NCI-H146 treated with DMSO at 0.1 percent for 48 hours (cell line): Measurements from ENCODE around the gene PLPPR3.

Source experiments
- DNase-seq: peaks from one replicate; lab custom pipeline; 2025; ENCODE audit not compliant: unreplicated experiment; lab: John Stamatoyannopoulos, UW

The PLPPR3 gene

GRCh38 chr19:821825-822503 lies at the start of gene PLPPR3:
TSS of gene PLPPR3 (minus strand) at chr19:821955. CDS start at chr19:821559, 396 bp downstream.
- no peak for DNase-seq

GRCh38 chr19:870963-871401 lies 49.2 kb upstream of the PLPPR3 start:
- no peak for DNase-seq

DNA sequence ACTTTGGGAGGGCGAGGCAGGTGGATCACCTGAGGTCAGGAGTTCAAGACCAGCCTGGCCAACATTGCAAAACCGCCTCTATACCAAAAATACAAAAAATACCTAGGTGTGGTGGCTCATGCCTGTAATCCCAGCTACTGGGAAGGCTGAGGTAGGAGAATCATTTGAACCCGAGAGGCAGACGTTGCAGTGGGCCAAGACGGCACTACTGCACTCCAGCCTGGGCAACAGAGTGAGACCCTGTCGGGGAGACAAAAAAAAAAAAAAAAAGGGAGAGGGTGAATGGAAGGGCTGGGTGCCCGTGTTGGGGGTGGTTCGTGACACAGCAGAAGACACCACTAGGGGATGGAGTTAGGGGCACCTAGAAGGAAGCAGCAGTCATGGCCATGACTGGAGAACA lies 48.6 kb upstream of the PLPPR3 start:
- no peak for DNase-seq

DNA sequence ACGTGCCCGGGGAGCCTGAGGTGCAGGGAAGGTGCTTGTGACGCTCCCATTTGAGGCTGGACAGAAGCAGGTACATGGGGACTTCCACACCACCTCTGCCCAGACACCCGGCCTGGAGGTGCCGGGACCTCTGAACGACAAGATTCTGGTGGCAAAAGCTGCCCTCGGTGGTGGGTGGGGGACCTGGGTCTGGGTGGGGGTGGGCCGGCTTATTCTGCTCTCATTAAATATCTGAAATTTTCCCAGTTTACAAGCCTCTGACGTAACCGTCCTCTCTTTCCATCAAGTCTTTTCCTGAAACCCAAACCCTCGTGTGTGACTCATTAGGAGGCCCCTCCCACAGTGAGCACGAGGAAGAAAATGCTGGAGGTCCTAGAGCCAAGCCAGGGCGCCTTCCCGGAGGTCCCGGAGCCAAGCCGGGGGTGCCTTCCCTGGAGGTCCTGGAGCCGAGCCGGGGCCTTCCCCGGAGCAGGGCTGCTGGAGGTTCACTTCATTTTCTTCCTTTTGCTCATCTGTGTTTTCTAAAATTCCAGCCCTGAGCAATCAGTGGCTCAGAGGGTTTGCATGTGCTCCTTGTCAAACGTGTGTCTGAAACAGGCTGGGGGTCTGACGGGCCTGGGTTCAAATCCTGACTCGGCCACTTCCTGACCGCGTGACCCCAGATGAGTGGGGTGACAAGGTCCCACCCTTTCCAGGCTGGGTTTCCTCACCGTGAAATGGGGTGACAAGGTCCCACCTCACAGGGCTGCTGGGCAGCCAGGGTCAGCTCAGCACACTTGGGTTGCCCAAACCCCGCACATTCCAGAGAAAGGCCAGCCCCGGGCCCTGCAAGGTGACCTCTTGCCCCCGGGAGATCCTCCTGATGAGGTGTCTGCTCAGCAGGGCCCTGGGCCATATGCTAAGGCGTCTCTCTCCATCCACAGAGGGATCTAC lies 47.8 kb upstream of the PLPPR3 start:
- DNase-seq, result no peak

GRCh38 chr19:868458-869244 lies 46.9 kb upstream of the PLPPR3 start:
- no peak for DNase-seq

GRCh38 chr19:867855-868457 lies 46.2 kb upstream of the PLPPR3 start:
- no peak for DNase-seq

DNA sequence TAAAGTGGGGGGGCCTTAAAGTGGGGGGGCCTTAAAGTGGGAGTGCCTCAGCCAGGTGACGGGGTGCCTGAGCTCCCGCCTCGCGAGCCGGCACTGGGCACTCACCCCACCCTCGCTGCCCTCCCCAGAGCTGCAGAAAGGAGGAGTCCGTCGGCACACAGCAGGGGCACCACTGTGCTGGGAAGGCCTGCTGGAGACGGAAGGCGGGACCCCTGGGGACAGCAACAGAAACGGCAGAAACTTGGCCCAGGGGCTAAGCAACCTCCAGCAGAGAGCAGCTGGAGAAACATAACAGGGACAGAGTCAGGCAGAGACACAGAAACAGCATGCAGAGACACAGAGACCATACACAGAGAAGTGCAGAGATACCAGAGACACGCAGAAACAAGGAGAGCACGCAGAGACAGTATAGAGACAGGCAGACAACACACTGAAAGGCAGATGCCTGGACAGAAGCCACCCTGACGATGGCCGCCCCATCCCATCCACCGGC lies 45.6 kb upstream of the PLPPR3 start:
- no peak for DNase-seq

- DNase-seq, result no peak
These were observed 45.1 kb upstream of the PLPPR3 start for GRCh38 chr19:866769-867300.

GRCh38 chr19:863315-863620 lies 41.5 kb upstream of the PLPPR3 start:
- no peak for DNase-seq

DNA sequence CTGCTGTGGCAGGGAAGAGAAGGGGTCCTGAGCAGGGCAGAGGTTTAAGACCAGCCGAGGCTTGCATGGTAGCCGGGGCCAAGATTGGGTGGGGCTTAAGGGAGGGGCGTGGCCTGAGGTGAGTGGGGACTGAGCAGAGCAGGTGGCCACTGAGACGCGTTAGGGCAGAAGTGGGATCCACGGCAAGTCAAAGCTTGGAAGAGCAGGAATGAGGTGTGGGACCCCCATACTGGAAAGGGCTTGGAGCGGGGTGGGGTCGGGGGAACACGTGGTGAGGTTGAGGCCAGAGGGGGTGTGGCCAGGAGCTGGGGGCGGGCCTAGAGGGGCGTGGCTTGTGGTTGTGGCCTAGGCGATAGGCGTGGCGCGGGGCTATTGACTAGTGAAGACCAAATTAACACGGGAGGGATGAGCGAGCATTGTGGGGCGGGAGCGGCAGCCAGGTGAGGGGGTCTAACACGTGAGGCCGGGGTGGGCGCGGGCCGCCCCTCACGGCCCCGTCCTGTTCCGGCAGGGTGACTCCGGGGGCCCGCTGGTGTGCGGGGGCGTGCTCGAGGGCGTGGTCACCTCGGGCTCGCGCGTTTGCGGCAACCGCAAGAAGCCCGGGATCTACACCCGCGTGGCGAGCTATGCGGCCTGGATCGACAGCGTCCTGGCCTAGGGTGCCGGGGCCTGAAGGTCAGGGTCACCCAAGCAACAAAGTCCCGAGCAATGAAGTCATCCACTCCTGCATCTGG lies 41.0 kb upstream of the PLPPR3 start:
- DNase-seq, result no peak

DNA sequence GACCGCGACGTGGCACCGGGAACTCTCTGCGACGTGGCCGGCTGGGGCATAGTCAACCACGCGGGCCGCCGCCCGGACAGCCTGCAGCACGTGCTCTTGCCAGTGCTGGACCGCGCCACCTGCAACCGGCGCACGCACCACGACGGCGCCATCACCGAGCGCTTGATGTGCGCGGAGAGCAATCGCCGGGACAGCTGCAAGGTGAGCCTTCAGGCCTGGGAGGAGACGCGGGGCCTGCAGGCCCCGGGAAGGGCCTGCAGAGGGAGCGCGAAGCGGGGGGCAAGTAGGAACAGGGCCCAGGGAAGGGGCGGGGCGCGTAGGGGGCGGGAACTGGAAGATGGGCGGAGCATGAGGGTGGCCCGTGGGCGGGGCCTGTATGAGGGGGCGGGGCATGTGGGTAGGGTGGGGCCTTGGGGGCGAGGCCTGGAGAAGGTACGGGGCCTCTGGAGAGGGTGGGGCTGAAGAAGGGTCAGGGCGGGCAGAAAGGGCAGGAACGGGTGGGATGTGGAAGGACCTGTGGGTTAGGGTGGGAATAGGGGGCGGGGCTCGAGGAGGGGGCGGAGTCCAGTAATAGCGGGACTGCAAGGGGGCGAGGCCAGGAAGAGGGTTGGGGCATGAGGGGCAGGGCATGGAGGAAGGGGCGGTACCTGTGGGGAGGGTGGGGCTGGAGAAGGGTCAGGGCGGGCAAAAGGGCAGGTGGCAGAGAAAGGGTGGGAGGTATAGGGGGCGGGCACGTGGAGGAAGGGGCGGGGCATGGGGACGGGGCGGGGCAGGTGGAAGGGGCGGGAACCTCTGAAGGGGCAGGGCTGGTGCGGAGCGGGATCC lies 40.2 kb upstream of the PLPPR3 start:
- DNase-seq, result no peak

DNA sequence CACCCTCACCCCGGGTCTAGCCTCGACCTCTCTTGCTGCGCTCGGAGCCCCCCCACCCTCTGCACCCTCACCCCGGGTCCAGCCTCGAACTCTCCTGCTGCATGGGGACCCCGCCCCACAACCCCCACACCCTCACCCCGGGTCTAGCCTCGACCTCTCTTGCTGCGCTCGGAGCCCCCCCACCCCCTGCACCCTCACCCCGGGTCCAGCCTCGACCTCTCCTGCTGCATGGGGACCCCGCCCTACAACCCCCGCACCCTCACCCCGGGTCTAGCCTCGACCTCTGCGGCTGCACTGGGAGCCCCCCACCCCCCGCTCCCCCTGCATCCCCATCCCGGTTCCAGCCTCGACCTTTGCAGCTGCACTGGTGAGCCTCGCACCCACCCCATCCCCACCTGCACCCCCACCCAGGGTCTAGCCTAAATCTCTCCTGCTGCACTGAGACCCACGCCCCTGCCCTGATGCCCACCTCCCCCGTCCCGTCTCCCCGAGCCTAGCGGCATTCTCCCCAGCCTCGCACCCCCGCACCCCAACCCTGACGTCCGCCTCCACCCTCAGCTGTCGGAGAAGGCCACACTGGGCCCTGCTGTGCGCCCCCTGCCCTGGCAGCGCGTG lies 39.5 kb upstream of the PLPPR3 start:
- no peak for DNase-seq

GRCh38 chr19:858868-859843 lies 37.4 kb upstream of the PLPPR3 start, which contains the start of gene CFD:
TSS of gene CFD (plus strand) at chr19:859664. CDS start at chr19:859690, 26 bp downstream.
- DNase-seq, result no peak

DNA sequence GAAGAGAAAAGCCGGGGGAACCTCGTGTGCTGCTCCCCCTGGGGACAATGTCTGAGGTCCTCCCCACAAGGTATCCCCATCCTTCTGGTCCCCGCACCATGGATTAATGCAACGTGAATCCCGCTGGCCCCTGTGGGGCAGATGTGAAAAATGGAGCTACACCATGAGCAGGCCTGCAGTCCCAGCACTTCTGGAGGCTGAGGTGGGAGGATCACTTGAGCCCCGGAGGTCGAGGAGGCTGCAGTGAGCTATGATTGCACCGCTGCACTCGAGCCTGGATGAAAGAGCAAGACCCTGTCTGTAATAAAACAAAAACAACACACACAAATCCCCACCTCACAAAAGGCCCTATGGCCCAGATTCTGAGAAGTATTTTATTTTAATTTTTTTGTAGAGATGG lies 36.5 kb upstream of the PLPPR3 start:
- DNase-seq, result no peak

GRCh38 chr19:855566-856120 lies 33.9 kb upstream of the PLPPR3 start:
- no peak for DNase-seq

DNA sequence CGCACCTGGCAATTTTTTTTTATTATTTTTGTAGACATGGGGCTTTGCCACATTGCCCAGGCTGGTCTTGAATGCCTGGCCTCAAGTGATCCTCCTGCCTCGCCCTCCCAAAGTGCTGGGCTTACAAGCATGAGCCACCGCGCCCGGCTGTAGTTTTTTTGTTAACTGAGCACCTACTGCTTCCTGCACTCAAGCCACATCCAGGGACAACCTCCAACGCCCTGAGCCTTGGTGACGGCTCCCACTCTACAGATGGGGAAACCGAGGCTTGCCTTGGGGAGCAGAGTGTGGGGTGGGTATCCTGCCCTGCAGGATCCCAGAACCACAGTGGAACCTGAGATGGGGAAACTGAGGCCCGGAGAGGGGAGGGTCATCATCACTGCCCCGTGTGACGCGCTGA lies 33.4 kb upstream of the PLPPR3 start:
- no peak for DNase-seq

DNA sequence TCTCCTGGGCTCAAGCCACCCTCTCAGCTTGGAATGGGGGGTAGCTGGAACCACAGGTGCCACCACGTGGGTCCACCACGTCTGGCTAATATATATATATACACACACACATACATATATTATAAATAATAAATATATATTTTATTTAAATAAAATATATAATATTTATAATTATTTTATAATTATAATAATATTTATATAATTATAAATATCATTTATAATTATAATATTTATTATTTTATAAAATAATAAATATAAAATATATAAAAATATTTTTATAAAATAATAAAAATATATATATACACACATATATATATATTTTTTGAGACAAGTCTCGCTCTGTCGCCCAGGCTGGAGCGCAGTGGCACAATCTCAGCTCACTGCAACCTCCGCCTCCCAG lies 32.8 kb upstream of the PLPPR3 start:
- no peak for DNase-seq
